ENCODE measurements around the gene FGR.

DNA sequence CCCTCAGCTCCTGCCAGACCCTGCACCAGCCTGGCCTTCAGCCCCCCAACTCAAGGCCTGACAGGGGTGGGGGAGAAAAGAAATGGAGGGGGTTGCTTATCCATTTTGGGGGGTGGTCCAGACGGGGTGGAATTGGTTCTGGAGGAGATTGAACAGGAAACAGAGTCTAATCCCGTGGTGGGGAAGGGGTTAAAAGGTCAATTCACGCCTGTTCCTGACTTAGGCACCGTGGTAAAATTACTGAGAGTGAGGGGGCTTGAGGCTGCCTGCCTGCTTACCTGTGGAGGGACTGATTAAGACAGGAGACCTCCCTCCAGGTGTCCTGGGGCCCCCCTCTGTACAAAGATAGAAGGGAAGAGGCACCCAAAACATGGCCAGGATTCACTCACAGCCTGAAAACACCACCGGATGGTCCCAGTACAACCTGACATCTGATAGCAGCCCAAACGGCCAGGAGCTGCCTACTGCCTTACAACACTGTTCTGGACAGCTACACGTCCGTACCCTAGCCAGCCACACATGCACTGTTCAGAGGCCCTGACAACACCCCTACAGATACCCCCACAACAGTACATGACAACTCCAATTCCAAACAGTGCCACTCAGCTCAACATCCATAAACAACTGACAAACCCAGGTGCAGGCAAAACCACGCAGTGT is 62.8 kb downstream of the FGR start:
- TF ChIP-seq GATA2 (IDR thresholded peaks at IDR 0.05; ENCODE audit: low read depth, low read length) (no peak), GATA3 (IDR thresholded peaks at IDR 0.05; ENCODE audit: low read depth, low read length) (no peak)

All from SH-SY5Y (cell line).